ENCODE data around the gene SYCE1.
"Not testable (repeated sequence)": the region's sequence is repeated elsewhere in the genome, so short reads cannot be mapped to it uniquely, and the experiment has no call there.

GRCh38 chr10:133577037-133577436 lies 11.7 kb upstream of the SYCE1 start:
- not testable (repeated sequence) for TF ChIP-seq EZH2 (IDR thresholded peaks at IDR 0.05; ENCODE audit: low read length); CTCF (optimal IDR thresholded peaks at IDR 0.05 in 1 of 3, IDR thresholded peaks at IDR 0.05 in 1 of 3, conservative IDR thresholded peaks at IDR 0.05 in 1 of 3; ENCODE audit: extremely low read depth in 1 of 3, insufficient read depth in 2 of 3, low read length in 3 of 3)
